Prostate gland (tissue), 2 donors: Measurements from ENCODE around the gene CD72.

Experiments
- CTCF ChIP-seq, 4 experiments: fragments of 200-600 bp in 2 of 4; fragments of 450-650 bp in 2 of 4; sonication (generic) in 2 of 4; IDR thresholded peaks; 1 replicate in 3 of 4; 2 replicates in 1 of 4; pipeline ENCODE4 v1.5.1; 2016 to 2019; ENCODE audit warnings: antibody characterized with exemption in 4 of 4, mild to moderate bottlenecking in 2 of 4, moderate library complexity in 2 of 4
- POLR2AphosphoS5 ChIP-seq: sonication (generic); formaldehyde crosslinking; IDR thresholded peaks from one replicate; pipeline ENCODE4 v1.6.1; 2017; ENCODE audit warnings: antibody characterized with exemption

GRCh38 chr9:35616681-35617459, 1.3 kb downstream of the CD72 start:
- peak in 1 of 4 experiments; percentile 10 for TF ChIP-seq CTCF (IDR thresholded peaks at IDR 0.05)
- TF ChIP-seq POLR2AphosphoS5, result no peak
